GM23338 (cell line): ENCODE measurements around the gene MINDY4. TPM values are rescaled to one million over a fixed set of nuclear protein-coding genes. Genes with fewer than 3 reads are reported as not detected.

Source experiments
- ATAC-seq: fragments of 200-7000 bp; cut with Tn5 transposase; 3 replicates; pipeline ENCODE4 v1.9.1; 2020
- DNase-seq: peaks from one replicate; pipeline ENCODE4 v3.0.0-alpha.2; 2015; ENCODE audit warnings: low spot score
- H2AFZ ChIP-seq: fragments of 200-600 bp; sonication (generic); 2 replicates; pipeline ENCODE4 v1.8.0; 2016; ENCODE audit warnings: antibody characterized with exemption, mild to moderate bottlenecking, moderate library complexity
- H3F3A ChIP-seq: fragments of 200-600 bp; sonication (generic); replicated peaks from 2 replicates; pipeline ENCODE4 v1.8.0; 2017; ENCODE audit warnings: antibody characterized with exemption, mixed run types, low read depth
- H3K27ac ChIP-seq: fragments of 200-600 bp; sonication (generic); 2 replicates; pipeline ENCODE4 v1.6.1; 2016; ENCODE audit warnings: low read depth
- H3K27me3 ChIP-seq: fragments of 200-600 bp; sonication (generic); 2 replicates; pipeline ENCODE4 v1.8.0; 2016; ENCODE audit warnings: mild to moderate bottlenecking, mixed run types, moderate library complexity; ENCODE audit not compliant: insufficient read depth
- H3K36me3 ChIP-seq: fragments of 200-600 bp; sonication (generic); 2 replicates; pipeline ENCODE4 v1.8.0; 2016; ENCODE audit warnings: mild to moderate bottlenecking; ENCODE audit not compliant: insufficient read depth
- H3K4me1 ChIP-seq: fragments of 200-600 bp; sonication (generic); 2 replicates; pipeline ENCODE4 v1.8.0; 2016; ENCODE audit warnings: mild to moderate bottlenecking, moderate library complexity; ENCODE audit not compliant: insufficient read depth
- H3K4me2 ChIP-seq: fragments of 200-600 bp; sonication (generic); 2 replicates; pipeline ENCODE4 v1.7.1; 2017; ENCODE audit warnings: mixed run types
- H3K4me3 ChIP-seq: fragments of 200-600 bp; sonication (generic); 2 replicates; pipeline ENCODE4 v1.6.1; 2016; ENCODE audit warnings: mixed run types
- H3K79me2 ChIP-seq: fragments of 200-600 bp; sonication (generic); replicated peaks from 2 replicates; pipeline ENCODE4 v1.8.0; 2017; ENCODE audit warnings: mild to moderate bottlenecking; ENCODE audit not compliant: insufficient read depth
- H3K9me2 ChIP-seq: fragments of 200-600 bp; sonication (generic); 2 replicates; pipeline ENCODE4 v1.8.0; 2017; ENCODE audit not compliant: insufficient read depth
- H4K20me1 ChIP-seq: fragments of 200-600 bp; sonication (generic); replicated peaks from 2 replicates; pipeline ENCODE4 v1.8.0; 2017; ENCODE audit warnings: mild to moderate bottlenecking; ENCODE audit not compliant: insufficient read depth
- H3K27ac Mint-ChIP-seq: 2 replicates; pipeline ENCODE4 v1.8.0; 2020; ENCODE audit warnings: inconsistent platforms, mild to moderate bottlenecking, moderate library complexity, mixed read lengths
- H3K27me3 Mint-ChIP-seq: 3 replicates; pipeline ENCODE4 v1.8.0; 2022; ENCODE audit warnings: low read depth, mild to moderate bottlenecking, moderate library complexity, mixed read lengths, inconsistent platforms; ENCODE audit not compliant: insufficient read depth, poor library complexity
- H3K36me3 Mint-ChIP-seq: 3 replicates; pipeline ENCODE4 v1.8.0; 2021; ENCODE audit warnings: low read depth, mild to moderate bottlenecking, inconsistent platforms, moderate library complexity, mixed read lengths
- H3K4me1 Mint-ChIP-seq: 3 replicates; pipeline ENCODE4 v1.8.0; 2020; ENCODE audit warnings: mild to moderate bottlenecking, inconsistent platforms, mixed read lengths
- H3K4me3 Mint-ChIP-seq: 3 replicates; pipeline ENCODE4 v1.8.0; 2021; ENCODE audit warnings: moderate library complexity, mild to moderate bottlenecking, inconsistent platforms, mixed read lengths
- H3K9me3 Mint-ChIP-seq: 3 replicates; pipeline ENCODE4 v1.8.0; 2020; ENCODE audit warnings: moderate library complexity, mild to moderate bottlenecking, inconsistent platforms, mixed read lengths
- CREB1 ChIP-seq: fragments of 250-450 bp; sonication (Bioruptor Pico); IDR thresholded peaks from 2 replicates; pipeline ENCODE4 v1.5.0; 2020; ENCODE audit warnings: low read depth, mild to moderate bottlenecking, moderate library complexity
- CTCF ChIP-seq, 2 experiments: fragments of 200-600 bp in 1 of 2; sonication (generic) in 1 of 2; conservative IDR thresholded peaks; 2 replicates each; pipeline versions ENCODE4 v1.5.1 to v1.6.1; 2016 to 2017; ENCODE audit warnings: antibody characterized with exemption in 2 of 2, low read depth in 2 of 2, mild to moderate bottlenecking in 2 of 2, moderate library complexity in 1 of 2
- EZH2 ChIP-seq: fragments of 200-600 bp; sonication (generic); IDR thresholded peaks from one replicate; pipeline ENCODE4 v1.8.0; 2017; ENCODE audit warnings: antibody characterized with exemption, mild to moderate bottlenecking, low read depth; ENCODE audit not compliant: unreplicated experiment
- EZH2phosphoT487 ChIP-seq: fragments of 200-600 bp; sonication (generic); IDR thresholded peaks from one replicate; pipeline ENCODE4 v1.8.1; 2018; ENCODE audit warnings: antibody characterized with exemption; ENCODE audit not compliant: unreplicated experiment
- JUNB ChIP-seq: IDR thresholded peaks from one replicate; pipeline ENCODE4 v1.6.1; 2016; ENCODE audit warnings: antibody characterized with exemption; ENCODE audit not compliant: unreplicated experiment
- POLR2AphosphoS5 ChIP-seq: IDR thresholded peaks from 2 replicates; pipeline ENCODE4 v1.6.1; 2016; ENCODE audit warnings: antibody characterized with exemption, low read depth
- STAT1 ChIP-seq: IDR thresholded peaks from one replicate; pipeline ENCODE4 v1.6.1; 2016; ENCODE audit warnings: antibody characterized with exemption; ENCODE audit not compliant: unreplicated experiment
- ZNF114 ChIP-seq: fragments of 250-450 bp; sonication (Bioruptor Pico); IDR thresholded peaks from 2 replicates; pipeline ENCODE4 v1.5.0; 2020; ENCODE audit warnings: mild to moderate bottlenecking, moderate library complexity
- ZNF331 ChIP-seq: fragments of 250-450 bp; sonication (Bioruptor Pico); IDR thresholded peaks from 2 replicates; pipeline ENCODE4 v1.5.0; 2020; ENCODE audit warnings: low read depth, mild to moderate bottlenecking, moderate library complexity
- polyA plus RNA-seq: library from polyadenylated mRNA; unstranded; fragments of >200 nt; fragmentation: Nextera tagmentation; extraction: Ambion mirVana; gene quantifications from 2 replicates; pipeline ENCODE4 v1.2.1, GENCODE V29; 2016
- total RNA-seq: library from RNA; depleted of rRNA; stranded (reverse); fragments of >200 nt; shearing (Covaris generic); gene quantifications from 2 replicates; pipeline ENCODE4 v1.2.3, GENCODE V29; 2014
- TF ChIP-seq, protein P1 (sequence below): IDR thresholded peaks from one replicate; pipeline ENCODE4 v1.6.1; 2018; ENCODE audit warnings: antibody characterized with exemption; ENCODE audit not compliant: unreplicated experiment

The MINDY4 gene
- total and polyA plus RNA-seq, 2 experiments from 2014 or later: 1.7 to 4.4 TPM

GRCh38 chr7:30838008-30838407 is 66.8 kb downstream of the MINDY4 start (continued):
- TF ChIP-seq CTCF (conservative IDR thresholded peaks at IDR 0.05; ENCODE audit: low read depth in 2 of 2): no peak

DNA sequence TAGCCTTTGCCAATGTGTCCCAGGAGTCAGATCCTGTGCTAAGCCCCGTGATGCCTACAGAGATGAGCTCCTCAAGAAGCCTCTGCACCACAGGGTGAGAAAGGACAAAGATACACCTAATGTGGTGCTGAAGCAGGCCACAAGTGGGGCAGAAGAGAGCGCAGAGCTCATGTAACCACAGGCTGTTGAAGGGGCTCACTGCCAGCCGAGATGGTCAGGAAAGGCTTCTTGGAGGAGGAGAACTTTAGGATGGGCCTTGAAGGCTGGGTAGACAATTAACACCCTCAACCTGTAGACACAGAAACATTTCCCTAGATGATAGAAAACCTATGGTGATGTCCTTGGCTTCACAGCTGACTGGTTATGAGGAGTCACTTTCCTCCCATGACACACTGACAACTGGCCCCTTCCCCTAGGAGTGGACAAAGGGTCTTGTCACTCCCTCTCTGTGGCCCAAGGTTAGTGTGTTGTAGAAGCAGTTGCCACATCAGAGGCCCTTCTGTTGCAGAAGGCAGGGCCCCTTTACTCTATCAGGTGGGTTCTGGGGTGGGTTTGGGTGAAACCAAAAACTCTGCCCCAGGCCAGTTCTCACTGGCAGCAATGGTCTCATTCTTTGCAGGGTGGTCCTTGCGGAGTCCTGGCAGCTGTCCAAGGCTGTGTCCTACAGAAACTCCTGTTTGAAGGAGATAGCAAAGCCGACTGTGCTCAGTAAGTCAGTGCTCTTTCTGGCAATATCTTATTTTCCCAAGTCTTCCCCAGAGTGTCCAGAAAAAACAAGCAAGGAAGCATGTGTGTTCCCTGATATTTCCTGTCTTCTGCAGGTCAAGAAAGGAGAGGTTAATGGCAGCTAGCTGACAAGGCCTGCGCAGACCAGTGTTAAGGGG is 69.2 kb downstream of the MINDY4 start:
- peaks cover 5% of the 10 kb centered on the region for H3K27me3 Mint-ChIP-seq
- 0 out of 3 replicates have a peak, but pooled peaks cover under 1% of the 10 kb centered on the region for H3K9me3 Mint-ChIP-seq
- Histone ChIP-seq H3K9me2 (no peaks in the 10 kb centered on the region), H3K4me3 (no peak overlapping the region), H3K27me3 (no peaks in the 10 kb centered on the region), H3K27ac (no peak overlapping the region), H2AFZ (no peak overlapping the region), H3F3A (no peaks in the 10 kb centered on the region), H3K4me2 (no peak overlapping the region), H4K20me1 (no peaks in the 10 kb centered on the region), H3K4me1 (no peaks in the 10 kb centered on the region), H3K79me2 (no peaks in the 10 kb centered on the region), H3K36me3 (no peaks in the 10 kb centered on the region)
- ATAC-seq (no peak), DNase-seq (no peak)
- no peaks in the 10 kb centered on the region for H3K4me1 Mint-ChIP-seq
- no peak overlapping the region for H3K4me3 Mint-ChIP-seq
- no peak for TF ChIP-seq CTCF (conservative IDR thresholded peaks at IDR 0.05; ENCODE audit: low read depth in 2 of 2)
- H3K27ac Mint-ChIP-seq: no peak overlapping the region
- peaks cover 6% of the 10 kb centered on the region; the same call in 2 of the 3 replicates for H3K36me3 Mint-ChIP-seq

- H3K36me3 Mint-ChIP-seq: no peaks in the 10 kb centered on the region; the same call in 2 of the 3 replicates
- H3K4me1 Mint-ChIP-seq: no peaks in the 10 kb centered on the region
- H2AFZ ChIP-seq: no peak overlapping the region
- ATAC-seq (no peak), DNase-seq (no peak)
- no peaks in the 10 kb centered on the region for H3K27me3 ChIP-seq
- H3K27me3 Mint-ChIP-seq: peaks cover 6% of the 10 kb centered on the region
- no peak overlapping the region for H3K4me3 Mint-ChIP-seq
- H4K20me1 ChIP-seq: no peaks in the 10 kb centered on the region
- H3K79me2 ChIP-seq: no peaks in the 10 kb centered on the region
- no peaks in the 10 kb centered on the region for H3K36me3 ChIP-seq
- no peaks in the 10 kb centered on the region for H3K9me2 ChIP-seq
- H3K4me3 ChIP-seq: no peak overlapping the region
- H3K27ac ChIP-seq: no peak overlapping the region
- no peaks in the 10 kb centered on the region for H3K9me3 Mint-ChIP-seq
- H3K4me2 ChIP-seq: no peak overlapping the region
- H3K4me1 ChIP-seq: no peaks in the 10 kb centered on the region
- no peak overlapping the region for H3K27ac Mint-ChIP-seq
- H3F3A ChIP-seq: no peaks in the 10 kb centered on the region
- TF ChIP-seq EZH2phosphoT487 (no peak), JUNB (no peak), ZNF331 (CRISPR knock-in tag) (no peak), CREB1 (CRISPR knock-in tag) (no peak), POLR2AphosphoS5 (no peak), ZNF114 (CRISPR knock-in tag) (no peak), STAT1 (no peak), EZH2 (no peak)
- TF ChIP-seq, protein P1, sequence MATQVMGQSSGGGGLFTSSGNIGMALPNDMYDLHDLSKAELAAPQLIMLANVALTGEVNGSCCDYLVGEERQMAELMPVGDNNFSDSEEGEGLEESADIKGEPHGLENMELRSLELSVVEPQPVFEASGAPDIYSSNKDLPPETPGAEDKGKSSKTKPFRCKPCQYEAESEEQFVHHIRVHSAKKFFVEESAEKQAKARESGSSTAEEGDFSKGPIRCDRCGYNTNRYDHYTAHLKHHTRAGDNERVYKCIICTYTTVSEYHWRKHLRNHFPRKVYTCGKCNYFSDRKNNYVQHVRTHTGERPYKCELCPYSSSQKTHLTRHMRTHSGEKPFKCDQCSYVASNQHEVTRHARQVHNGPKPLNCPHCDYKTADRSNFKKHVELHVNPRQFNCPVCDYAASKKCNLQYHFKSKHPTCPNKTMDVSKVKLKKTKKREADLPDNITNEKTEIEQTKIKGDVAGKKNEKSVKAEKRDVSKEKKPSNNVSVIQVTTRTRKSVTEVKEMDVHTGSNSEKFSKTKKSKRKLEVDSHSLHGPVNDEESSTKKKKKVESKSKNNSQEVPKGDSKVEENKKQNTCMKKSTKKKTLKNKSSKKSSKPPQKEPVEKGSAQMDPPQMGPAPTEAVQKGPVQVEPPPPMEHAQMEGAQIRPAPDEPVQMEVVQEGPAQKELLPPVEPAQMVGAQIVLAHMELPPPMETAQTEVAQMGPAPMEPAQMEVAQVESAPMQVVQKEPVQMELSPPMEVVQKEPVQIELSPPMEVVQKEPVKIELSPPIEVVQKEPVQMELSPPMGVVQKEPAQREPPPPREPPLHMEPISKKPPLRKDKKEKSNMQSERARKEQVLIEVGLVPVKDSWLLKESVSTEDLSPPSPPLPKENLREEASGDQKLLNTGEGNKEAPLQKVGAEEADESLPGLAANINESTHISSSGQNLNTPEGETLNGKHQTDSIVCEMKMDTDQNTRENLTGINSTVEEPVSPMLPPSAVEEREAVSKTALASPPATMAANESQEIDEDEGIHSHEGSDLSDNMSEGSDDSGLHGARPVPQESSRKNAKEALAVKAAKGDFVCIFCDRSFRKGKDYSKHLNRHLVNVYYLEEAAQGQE: no peak
These were observed 70.0 kb downstream of the MINDY4 start for GRCh38 chr7:30841025-30841735.
